ENCODE results near the gene RAC2. TPM values are rescaled to one million over a fixed set of nuclear protein-coding genes. Genes with fewer than 3 reads are reported as not detected.

Gene RAC2
- total RNA-seq, 2 experiments from 2014 or later: 728 to 759 TPM

GRCh38 chr22:37185646-37186227, 58.3 kb downstream of the RAC2 start:
- Mint-ChIP-seq H3K4me1 (ENCODE audit: low read depth) (peaks cover 26% of the 10 kb centered on the region), H3K4me3 (no peak overlapping the region), H3K9me3 (no peaks in the 10 kb centered on the region), H3K27me3 (ENCODE audit: low read depth) (no peaks in the 10 kb centered on the region), H3K36me3 (ENCODE audit: low read depth) (peaks cover 6% of the 10 kb centered on the region), H3K27ac (no peak overlapping the region)
- no peak for DNase-seq
- CTCF ChIA-PET: interaction anchor here (2.2 kb wide), 1 partner anchor 12 kb away, joined by 4 read pairs; no protein-coding TSS in a partner anchor
- intact Hi-C loops (cut with micrococcal nuclease): no loop called here

GRCh38 chr22:37184816-37185541, 59.1 kb downstream of the RAC2 start:
- Mint-ChIP-seq H3K4me3 (no peak overlapping the region), H3K27ac (no peak overlapping the region), H3K9me3 (no peaks in the 10 kb centered on the region), H3K4me1 (ENCODE audit: low read depth) (peaks cover 26% of the 10 kb centered on the region), H3K27me3 (ENCODE audit: low read depth) (no peaks in the 10 kb centered on the region), H3K36me3 (ENCODE audit: low read depth) (peaks cover 2% of the 10 kb centered on the region)
- intact Hi-C loops (cut with micrococcal nuclease): no loop called here
- CTCF ChIA-PET: interaction anchor here (0.6 to 2.2 kb wide), 2 partner anchors 12 to 45 kb away, joined by 3 to 4 read pairs; no protein-coding TSS in a partner anchor
- no peak for DNase-seq

- intact Hi-C loops (cut with micrococcal nuclease): no loop called here
- H3K27ac Mint-ChIP-seq: no peak overlapping the region
- no peak for DNase-seq
- no peaks in the 10 kb centered on the region for H3K9me3 Mint-ChIP-seq
- H3K4me1 Mint-ChIP-seq (ENCODE audit: low read depth): peaks cover 25% of the 10 kb centered on the region
- H3K27me3 Mint-ChIP-seq (ENCODE audit: low read depth): no peaks in the 10 kb centered on the region
- CTCF ChIA-PET: no interaction called here
- peaks cover 2% of the 10 kb centered on the region for H3K36me3 Mint-ChIP-seq (ENCODE audit: low read depth)
- H3K4me3 Mint-ChIP-seq: no peak overlapping the region
Measured at GRCh38 chr22:37184380-37184755, 59.7 kb downstream of the RAC2 start.

GRCh38 chr22:37183432-37184379, 60.4 kb downstream of the RAC2 start:
- Mint-ChIP-seq H3K27me3 (ENCODE audit: low read depth) (no peaks in the 10 kb centered on the region), H3K9me3 (no peaks in the 10 kb centered on the region), H3K4me3 (no peak overlapping the region), H3K36me3 (ENCODE audit: low read depth) (peaks cover 2% of the 10 kb centered on the region), H3K27ac (no peak overlapping the region), H3K4me1 (ENCODE audit: low read depth) (peaks cover 19% of the 10 kb centered on the region)
- CTCF ChIA-PET: no interaction called here
- DNase-seq: no peak
- intact Hi-C loops (cut with micrococcal nuclease): no loop called here

- Mint-ChIP-seq H3K9me3 (no peaks in the 10 kb centered on the region), H3K27me3 (ENCODE audit: low read depth) (no peaks in the 10 kb centered on the region), H3K36me3 (ENCODE audit: low read depth) (peaks cover 2% of the 10 kb centered on the region), H3K4me1 (ENCODE audit: low read depth) (peaks cover 15% of the 10 kb centered on the region), H3K27ac (no peak overlapping the region), H3K4me3 (no peak overlapping the region)
- intact Hi-C loops (cut with micrococcal nuclease): no loop called here
- DNase-seq: no peak
- CTCF ChIA-PET: no interaction called here
Measured at GRCh38 chr22:37182949-37183245, 61.2 kb downstream of the RAC2 start.

GRCh38 chr22:37182101-37182948, 61.7 kb downstream of the RAC2 start:
- Mint-ChIP-seq H3K27ac (no peak overlapping the region), H3K9me3 (no peaks in the 10 kb centered on the region), H3K4me1 (ENCODE audit: low read depth) (peaks cover 13% of the 10 kb centered on the region), H3K27me3 (ENCODE audit: low read depth) (no peaks in the 10 kb centered on the region), H3K4me3 (no peak overlapping the region), H3K36me3 (ENCODE audit: low read depth) (no peaks in the 10 kb centered on the region)
- intact Hi-C loops (cut with micrococcal nuclease): no loop called here
- CTCF ChIA-PET: no interaction called here
- no peak for DNase-seq

GRCh38 chr22:37181681-37182080, 62.4 kb downstream of the RAC2 start:
- intact Hi-C loops (cut with micrococcal nuclease): no loop called here
- Mint-ChIP-seq H3K36me3 (ENCODE audit: low read depth) (no peaks in the 10 kb centered on the region), H3K4me3 (no peak overlapping the region), H3K4me1 (ENCODE audit: low read depth) (peaks cover 14% of the 10 kb centered on the region), H3K9me3 (no peaks in the 10 kb centered on the region), H3K27me3 (ENCODE audit: low read depth) (no peaks in the 10 kb centered on the region), H3K27ac (no peak overlapping the region)
- CTCF ChIA-PET: no interaction called here
- no peak for DNase-seq

- H3K4me1 Mint-ChIP-seq (ENCODE audit: low read depth): peaks cover 12% of the 10 kb centered on the region
- H3K4me3 Mint-ChIP-seq: no peak overlapping the region
- CTCF ChIA-PET: interaction anchor here (1.3 kb wide), 1 partner anchor 17 kb away, joined by 3 read pairs; no protein-coding TSS in a partner anchor
- no peaks in the 10 kb centered on the region for H3K9me3 Mint-ChIP-seq
- intact Hi-C loops (cut with micrococcal nuclease): no loop called here
- no peak overlapping the region for H3K27ac Mint-ChIP-seq
- H3K36me3 Mint-ChIP-seq (ENCODE audit: low read depth): no peaks in the 10 kb centered on the region
- H3K27me3 Mint-ChIP-seq (ENCODE audit: low read depth): no peaks in the 10 kb centered on the region
- no peak for DNase-seq
Measured at GRCh38 chr22:37180531-37181231, 63.4 kb downstream of the RAC2 start.

GRCh38 chr22:37179622-37180420, 64.2 kb downstream of the RAC2 start:
- no peaks in the 10 kb centered on the region for H3K36me3 Mint-ChIP-seq (ENCODE audit: low read depth)
- H3K9me3 Mint-ChIP-seq: no peaks in the 10 kb centered on the region
- DNase-seq: no peak
- intact Hi-C loops (cut with micrococcal nuclease): no loop called here
- H3K27me3 Mint-ChIP-seq (ENCODE audit: low read depth): no peaks in the 10 kb centered on the region
- CTCF ChIA-PET: interaction anchor here (1.3 kb wide), 1 partner anchor 18 kb away, joined by 3 read pairs; no protein-coding TSS in a partner anchor
- H3K4me3 Mint-ChIP-seq: no peak overlapping the region
- H3K4me1 Mint-ChIP-seq (ENCODE audit: low read depth): peaks cover 12% of the 10 kb centered on the region
- no peak overlapping the region for H3K27ac Mint-ChIP-seq

GRCh38 chr22:37179126-37179470, 65.0 kb downstream of the RAC2 start:
- intact Hi-C loops (cut with micrococcal nuclease): no loop called here
- no peak for DNase-seq
- no peak overlapping the region for H3K4me3 Mint-ChIP-seq
- no peaks in the 10 kb centered on the region for H3K27me3 Mint-ChIP-seq (ENCODE audit: low read depth)
- peaks cover 12% of the 10 kb centered on the region for H3K4me1 Mint-ChIP-seq (ENCODE audit: low read depth)
- CTCF ChIA-PET: no interaction called here
- no peak overlapping the region for H3K27ac Mint-ChIP-seq
- H3K36me3 Mint-ChIP-seq (ENCODE audit: low read depth): no peaks in the 10 kb centered on the region
- no peaks in the 10 kb centered on the region for H3K9me3 Mint-ChIP-seq

Data from activated naive CD4-positive, alpha-beta T cell treated with anti-CD3 and anti-CD28 coated beads for 36 hours (primary cell).